Left lung (tissue), 10 donors: ENCODE data around the gene S100A2. TPM values are rescaled to one million over a fixed set of nuclear protein-coding genes. Genes with fewer than 3 reads are reported as not detected.

Source experiments
- ATAC-seq: fragments of 200-7000 bp; cut with Tn5 transposase; one replicate; pipeline ENCODE4 v1.9.1; 2020; ENCODE audit warnings: moderate library complexity
- DNase-seq, 4 donors: peaks; one replicate each; pipeline ENCODE4 v3.0.0-alpha.2; 2013 to 2020
- H3K27ac ChIP-seq, 2 donors: fragments of 200-600 bp; sonication (generic) in 1 of 2; one replicate each; pipeline versions ENCODE4 v1.5.0 to v1.8.0; 2020 to 2021
- H3K27me3 ChIP-seq, 2 donors: fragments of 200-600 bp; sonication (generic) in 1 of 2; one replicate each; pipeline versions ENCODE4 v1.5.0 to v1.8.0; 2020 to 2021
- H3K36me3 ChIP-seq, 2 donors: fragments of 200-600 bp; sonication (generic) in 1 of 2; one replicate each; pipeline versions ENCODE4 v1.5.0 to v1.8.0; 2020 to 2021
- H3K4me1 ChIP-seq, 2 donors: fragments of 200-600 bp; one replicate each; pipeline ENCODE4 v1.8.0; 2021
- H3K4me3 ChIP-seq, 2 donors: fragments of 200-600 bp; sonication (generic) in 1 of 2; one replicate each; pipeline versions ENCODE4 v1.5.0 to v1.8.0; 2020 to 2021; ENCODE audit warnings: mild to moderate bottlenecking in 1 of 2
- H3K9me3 ChIP-seq, 2 donors: fragments of 200-600 bp; sonication (generic) in 1 of 2; one replicate each; pipeline versions ENCODE4 v1.5.0 to v1.8.0; 2020 to 2021
- intact Hi-C, 2 donors: fragments of 100-400 bp; cut with DNase I; formaldehyde crosslinking; loops; one replicate each; pipeline versions ENCODE4 v1.11.2 to v1.14.2; 2022
- polyA plus RNA-seq, 6 donors: library from polyadenylated mRNA; unstranded; fragments of 120-200 nt; gene quantifications; one replicate each; pipeline ENCODE4 v1.2.1, GENCODE V29; 2013; ENCODE audit not compliant: insufficient read length in 6 of 6
- total RNA-seq, 2 donors: library from RNA; stranded (reverse); fragmentation: NEBNext Ultra II Directional; extraction: Animal tissue kit (Norgen Biotek cat#: 25700); gene quantifications; one replicate each; pipeline ENCODE4 v1.2.1, GENCODE V29; 2021
- TF ChIP-seq, protein P1 (sequence below), 2 donors: fragments of 200-600 bp; sonication (generic) in 1 of 2; IDR thresholded peaks; one replicate each; pipeline versions ENCODE4 v1.5.0 to v1.8.0; 2021; ENCODE audit warnings: antibody characterized with exemption in 2 of 2
- donor health status: DM: no; HTN: yes; CAD: no.
- donor health status: DM: no; HTN: no; CAD: no.

S100A2 gene
- total and polyA plus RNA-seq, 8 donors = 0.51 to 25.9 (median 1.0) TPM

DNA sequence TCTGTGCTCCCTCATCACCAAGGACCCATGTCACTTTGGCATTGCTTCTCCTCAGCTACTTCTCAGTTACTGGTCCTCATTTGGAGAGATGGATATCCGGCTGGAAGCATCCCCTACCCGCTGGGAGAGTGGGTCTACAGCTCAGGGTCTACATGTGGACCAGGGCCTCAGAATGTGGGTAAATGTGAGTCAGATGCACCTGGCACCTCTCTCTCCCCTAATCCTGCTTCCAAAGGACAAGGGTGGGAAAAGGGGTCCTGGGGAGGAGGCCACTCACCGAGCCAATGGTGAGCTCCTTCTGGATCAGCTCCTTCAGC, 30.8 kb downstream of the S100A2 start:
- peaks cover 13 to 70% of the 10 kb centered on the region in 2 donors for H3K4me1 ChIP-seq
- no peaks in the 10 kb centered on the region for H3K9me3 ChIP-seq
- peak overlapping the region; percentile 98 to 99 for H3K27ac ChIP-seq
- no peaks in the 10 kb centered on the region for H3K27me3 ChIP-seq
- H3K4me3 ChIP-seq = peak overlapping the region; percentile 84 to 92
- TF ChIP-seq, protein P1, sequence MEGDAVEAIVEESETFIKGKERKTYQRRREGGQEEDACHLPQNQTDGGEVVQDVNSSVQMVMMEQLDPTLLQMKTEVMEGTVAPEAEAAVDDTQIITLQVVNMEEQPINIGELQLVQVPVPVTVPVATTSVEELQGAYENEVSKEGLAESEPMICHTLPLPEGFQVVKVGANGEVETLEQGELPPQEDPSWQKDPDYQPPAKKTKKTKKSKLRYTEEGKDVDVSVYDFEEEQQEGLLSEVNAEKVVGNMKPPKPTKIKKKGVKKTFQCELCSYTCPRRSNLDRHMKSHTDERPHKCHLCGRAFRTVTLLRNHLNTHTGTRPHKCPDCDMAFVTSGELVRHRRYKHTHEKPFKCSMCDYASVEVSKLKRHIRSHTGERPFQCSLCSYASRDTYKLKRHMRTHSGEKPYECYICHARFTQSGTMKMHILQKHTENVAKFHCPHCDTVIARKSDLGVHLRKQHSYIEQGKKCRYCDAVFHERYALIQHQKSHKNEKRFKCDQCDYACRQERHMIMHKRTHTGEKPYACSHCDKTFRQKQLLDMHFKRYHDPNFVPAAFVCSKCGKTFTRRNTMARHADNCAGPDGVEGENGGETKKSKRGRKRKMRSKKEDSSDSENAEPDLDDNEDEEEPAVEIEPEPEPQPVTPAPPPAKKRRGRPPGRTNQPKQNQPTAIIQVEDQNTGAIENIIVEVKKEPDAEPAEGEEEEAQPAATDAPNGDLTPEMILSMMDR (IDR thresholded peaks at IDR 0.05) = no peak
- peaks cover 0 to 15% of the 10 kb centered on the region in 2 donors for H3K36me3 ChIP-seq
- DNase-seq = no peak
- intact Hi-C loops = loop anchor here in 1 of 2 donors (5.0 kb wide), 1 partner anchor 32 kb away; the partner anchor contains the start of gene S100A2
- no peak for ATAC-seq

DNA sequence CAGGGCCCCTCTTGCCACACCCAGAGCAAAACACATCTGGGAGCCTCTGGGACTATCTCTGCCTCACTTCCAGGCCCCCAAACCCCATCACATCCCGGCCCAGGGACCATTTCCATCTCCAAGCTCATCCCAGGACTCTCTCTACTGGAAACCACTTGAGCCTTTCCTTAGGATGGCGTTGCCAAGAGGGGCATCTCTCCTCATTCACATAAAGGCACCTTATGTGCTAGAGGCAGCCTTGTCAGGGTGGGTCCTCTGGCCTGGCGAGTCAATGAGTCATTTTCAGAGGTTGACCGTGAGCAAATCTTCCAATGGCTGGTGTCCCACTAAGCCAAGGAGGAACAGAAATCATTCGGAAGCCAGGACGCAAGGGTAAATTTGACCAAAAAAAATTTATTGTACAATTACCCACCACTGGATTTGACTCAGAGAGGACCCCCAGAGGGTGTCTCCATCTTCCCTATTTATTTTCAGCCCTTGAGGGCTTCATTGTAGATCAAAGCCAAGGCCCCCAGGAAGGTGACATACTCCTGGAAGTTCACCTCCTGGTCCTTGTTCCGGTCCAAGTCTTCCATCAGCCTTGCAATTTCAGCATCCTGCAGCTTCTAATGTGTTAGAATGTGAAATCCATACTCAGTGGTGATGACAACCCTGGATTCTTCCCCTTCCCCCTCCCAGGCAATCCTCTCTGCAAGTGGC, 31.3 kb downstream of the S100A2 start:
- H3K9me3 ChIP-seq = no peaks in the 10 kb centered on the region
- intact Hi-C loops = loop anchor here in 1 of 2 donors (5.0 kb wide), 1 partner anchor 33 kb away; the partner anchor contains the start of gene S100A2
- peaks cover 13 to 66% of the 10 kb centered on the region in 2 donors for H3K4me1 ChIP-seq
- no peaks in the 10 kb centered on the region for H3K27me3 ChIP-seq
- peaks cover 0 to 15% of the 10 kb centered on the region in 2 donors for H3K36me3 ChIP-seq
- no peak for DNase-seq
- peak overlapping the region; percentile 98 to 99 for H3K27ac ChIP-seq
- ATAC-seq = no peak
- H3K4me3 ChIP-seq = peak overlapping the region; percentile 84 to 92
- TF ChIP-seq, protein P1 (IDR thresholded peaks at IDR 0.05) = no peak

DNA sequence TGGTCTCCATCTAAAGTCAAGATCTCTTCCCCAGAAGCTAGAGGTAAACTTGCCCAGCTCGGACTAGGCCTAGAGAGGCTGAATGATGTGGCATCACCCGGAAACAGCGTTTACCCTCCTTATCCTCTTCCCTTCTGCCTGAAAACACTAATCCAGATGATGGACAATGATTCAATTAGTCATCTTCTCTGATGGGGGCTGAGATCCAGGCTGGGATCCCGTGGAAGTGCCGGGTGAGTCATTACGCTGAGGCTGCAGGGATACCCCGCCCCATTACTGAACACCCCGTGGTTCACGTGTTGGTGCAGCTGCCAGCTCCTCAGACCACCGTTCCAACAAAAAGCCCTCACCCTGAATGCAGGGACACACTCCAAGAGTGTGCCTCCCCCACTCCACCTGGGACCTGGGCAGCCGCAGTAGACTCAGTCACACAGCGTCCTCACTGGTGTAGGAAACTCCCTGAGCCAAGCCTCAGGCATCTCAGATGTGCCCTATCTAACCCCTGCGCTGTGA, 31.9 kb downstream of the S100A2 start:
- peak overlapping the region; percentile 84 to 92 for H3K4me3 ChIP-seq
- H3K4me1 ChIP-seq = peaks cover 13 to 63% of the 10 kb centered on the region in 2 donors
- DNase-seq = peak in 2 of 4 donors; percentile 70 to 83
- H3K27ac ChIP-seq = peak overlapping the region; percentile 98 to 99
- intact Hi-C loops = loop anchor here in 1 of 2 donors (5.0 kb wide), 1 partner anchor 34 kb away; the partner anchor contains the start of gene S100A2
- no peaks in the 10 kb centered on the region for H3K27me3 ChIP-seq
- no peaks in the 10 kb centered on the region for H3K9me3 ChIP-seq
- ATAC-seq = peak; percentile 19
- H3K36me3 ChIP-seq = peaks cover 0 to 15% of the 10 kb centered on the region in 2 donors
- TF ChIP-seq, protein P1 (IDR thresholded peaks at IDR 0.05) = no peak

DNA sequence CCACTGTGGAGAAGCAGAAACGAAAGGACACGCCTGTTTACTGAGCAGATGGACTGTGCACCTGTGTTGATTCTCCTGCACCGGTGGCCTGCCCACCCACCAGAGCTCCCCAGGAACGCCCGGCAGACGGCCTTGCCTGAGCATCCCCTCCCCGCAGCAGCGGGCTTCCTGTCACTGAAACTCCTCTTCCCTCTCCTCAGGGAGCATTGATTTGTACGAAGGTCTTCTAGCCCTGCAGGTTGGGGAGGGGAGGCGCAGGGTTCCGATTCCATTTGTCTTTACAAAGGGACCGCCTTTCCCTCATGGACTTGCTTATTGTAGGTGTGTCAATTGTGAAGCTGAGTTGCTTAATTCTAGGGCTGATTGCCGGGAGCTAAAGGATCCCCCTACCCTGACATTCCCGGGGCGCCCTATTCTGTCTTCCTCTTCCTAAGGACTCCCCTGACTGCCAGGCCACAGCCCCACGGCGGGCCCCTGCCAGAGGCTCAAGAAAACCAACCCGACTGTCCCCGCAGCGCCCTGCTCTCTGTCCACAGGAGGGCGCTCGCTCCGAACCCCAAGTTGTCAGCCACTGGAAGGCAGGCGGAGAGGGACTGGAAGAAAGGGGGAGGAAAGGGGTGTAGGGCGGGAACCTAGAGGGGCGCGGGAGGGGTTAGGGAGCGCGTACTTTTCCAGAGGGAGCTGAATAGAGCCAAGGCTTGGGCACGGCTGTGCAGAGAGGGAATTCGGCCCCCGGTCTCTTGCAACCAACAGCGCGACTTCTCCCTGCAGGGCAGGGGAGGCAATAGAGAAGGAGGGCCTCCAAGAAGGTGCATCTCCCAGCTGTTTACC, 32.7 kb downstream of the S100A2 start:
- no peaks in the 10 kb centered on the region for H3K9me3 ChIP-seq
- peak overlapping the region; percentile 84 to 92 for H3K4me3 ChIP-seq
- ATAC-seq = peak; percentile 73
- DNase-seq = peak; percentile 65 to 96 (median 89)
- intact Hi-C loops = loop anchor here in 1 of 2 donors (5.0 kb wide), 1 partner anchor 34 kb away; the partner anchor contains the start of gene S100A2
- H3K4me1 ChIP-seq = peaks cover 13 to 55% of the 10 kb centered on the region in 2 donors
- TF ChIP-seq, protein P1 (IDR thresholded peaks at IDR 0.05) = peak; percentile 72 to 87
- H3K36me3 ChIP-seq = peaks cover 0 to 16% of the 10 kb centered on the region in 2 donors
- no peaks in the 10 kb centered on the region for H3K27me3 ChIP-seq
- peak overlapping the region; percentile 98 to 99 for H3K27ac ChIP-seq
